ENCODE measurements around the gene AMER2.

DNA sequence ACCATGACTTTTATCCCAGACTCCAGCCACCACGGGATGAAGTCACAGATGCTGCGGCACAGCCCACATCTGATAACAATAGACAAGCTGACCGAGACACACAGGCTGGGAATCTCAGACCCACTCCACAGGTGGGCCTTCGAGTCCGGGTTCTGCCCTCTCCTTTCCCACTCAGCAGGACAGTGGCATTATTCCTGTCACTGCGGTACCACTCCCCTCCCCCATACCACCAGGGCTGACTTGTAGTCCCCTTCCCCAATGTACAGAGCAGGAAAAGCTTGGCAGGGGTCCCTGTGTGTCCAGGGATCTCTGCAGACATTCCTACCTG lies 179 bp upstream of the AMER2 start:
- TF ChIP-seq, protein P1, sequence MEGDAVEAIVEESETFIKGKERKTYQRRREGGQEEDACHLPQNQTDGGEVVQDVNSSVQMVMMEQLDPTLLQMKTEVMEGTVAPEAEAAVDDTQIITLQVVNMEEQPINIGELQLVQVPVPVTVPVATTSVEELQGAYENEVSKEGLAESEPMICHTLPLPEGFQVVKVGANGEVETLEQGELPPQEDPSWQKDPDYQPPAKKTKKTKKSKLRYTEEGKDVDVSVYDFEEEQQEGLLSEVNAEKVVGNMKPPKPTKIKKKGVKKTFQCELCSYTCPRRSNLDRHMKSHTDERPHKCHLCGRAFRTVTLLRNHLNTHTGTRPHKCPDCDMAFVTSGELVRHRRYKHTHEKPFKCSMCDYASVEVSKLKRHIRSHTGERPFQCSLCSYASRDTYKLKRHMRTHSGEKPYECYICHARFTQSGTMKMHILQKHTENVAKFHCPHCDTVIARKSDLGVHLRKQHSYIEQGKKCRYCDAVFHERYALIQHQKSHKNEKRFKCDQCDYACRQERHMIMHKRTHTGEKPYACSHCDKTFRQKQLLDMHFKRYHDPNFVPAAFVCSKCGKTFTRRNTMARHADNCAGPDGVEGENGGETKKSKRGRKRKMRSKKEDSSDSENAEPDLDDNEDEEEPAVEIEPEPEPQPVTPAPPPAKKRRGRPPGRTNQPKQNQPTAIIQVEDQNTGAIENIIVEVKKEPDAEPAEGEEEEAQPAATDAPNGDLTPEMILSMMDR (conservative IDR thresholded peaks at IDR 0.05), result no peak
- no peak; the same call in 1 of the 2 replicates for TF ChIP-seq ZFX (IDR thresholded peaks at IDR 0.05)

Data from C4-2B (cell line).